IPS DF 6.9 (cell line): ENCODE measurements around the gene DMRTA2.

ENCODE experiments used
- DNase-seq: peaks from one replicate; pipeline ENCODE4 v3.0.0-alpha.2; 2013; ENCODE audit warnings: low read depth, low spot score
- H3K27ac ChIP-seq: one replicate; pipeline ENCODE4 v1.5.1; 2013; ENCODE audit warnings: low read length, control low read depth
- H3K27me3 ChIP-seq: 2 replicates; pipeline ENCODE4 v1.6.1; 2013; ENCODE audit warnings: mild to moderate bottlenecking, low read length; ENCODE audit not compliant: control insufficient read depth, insufficient read depth
- H3K36me3 ChIP-seq: 2 replicates; pipeline ENCODE4 v1.6.1; 2013; ENCODE audit warnings: low read length; ENCODE audit not compliant: control insufficient read depth, insufficient read depth
- H3K4me1 ChIP-seq: 2 replicates; pipeline ENCODE4 v1.6.1; 2013; ENCODE audit warnings: low read length; ENCODE audit not compliant: control insufficient read depth, insufficient read depth
- H3K4me3 ChIP-seq: 2 replicates; pipeline ENCODE4 v1.5.1; 2013; ENCODE audit warnings: mild to moderate bottlenecking, low read length
- H3K9me3 ChIP-seq: 2 replicates; pipeline ENCODE4 v1.6.1; 2013; ENCODE audit warnings: low read length, inconsistent platforms; ENCODE audit not compliant: control insufficient read depth, insufficient read depth
- WGBS: extraction: QIAGEN DNeasy Blood & Tissue Kit; methylation state at CpG from one replicate; pipeline ENCODE4 v1.1.7; 2013; ENCODE audit warnings: mixed read lengths, missing lambda C conversion rate; ENCODE audit not compliant: insufficient read length, insufficient coverage; 5-methylcytosine and 5-hydroxymethylcytosine counted together

Gene DMRTA2

DNA sequence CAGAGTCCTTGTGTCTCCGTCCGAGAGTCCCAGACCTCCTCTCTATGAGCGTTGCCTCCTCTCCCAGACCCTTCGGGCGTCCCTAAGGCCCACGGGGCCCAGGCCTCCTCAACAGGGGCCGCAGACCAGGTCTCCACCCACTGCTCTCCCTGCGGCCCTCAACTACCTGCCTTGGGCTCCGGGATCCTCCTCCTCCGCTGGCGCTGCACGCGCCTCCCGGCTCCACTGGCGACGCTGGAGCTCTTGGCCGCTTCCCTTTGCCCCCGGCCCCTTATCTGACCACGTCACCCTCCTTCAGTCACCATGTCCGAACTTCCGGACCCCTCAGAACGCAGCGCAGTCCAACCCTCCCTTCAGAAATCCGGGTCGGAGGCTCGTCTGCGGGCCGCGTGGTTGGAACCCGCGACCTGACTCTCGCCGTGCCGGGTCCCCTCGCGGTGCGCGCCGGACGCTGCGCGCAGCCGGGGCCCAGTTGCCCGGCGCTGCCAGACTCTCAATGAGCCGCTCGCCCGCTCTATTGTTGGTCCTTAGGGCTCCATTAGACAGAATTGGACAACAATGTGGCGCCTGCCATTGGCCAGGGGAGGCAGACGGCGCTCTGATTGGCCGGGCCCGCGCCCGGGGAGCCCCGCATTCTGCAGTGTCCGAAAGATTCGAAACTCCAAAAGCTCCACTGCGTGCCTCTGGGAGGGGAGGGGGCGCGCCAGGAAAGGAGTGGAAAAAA lies at the start of gene DMRTA2:
TSS of gene DMRTA2 (minus strand) at position 498 of the 724 bp plus-strand sequence. CDS start 1,907 bp downstream, outside the sequence.
- H3K4me3 ChIP-seq = peak within 1 kb of the TSS; percentile 12; the same call in 1 of the 2 replicates

DNA sequence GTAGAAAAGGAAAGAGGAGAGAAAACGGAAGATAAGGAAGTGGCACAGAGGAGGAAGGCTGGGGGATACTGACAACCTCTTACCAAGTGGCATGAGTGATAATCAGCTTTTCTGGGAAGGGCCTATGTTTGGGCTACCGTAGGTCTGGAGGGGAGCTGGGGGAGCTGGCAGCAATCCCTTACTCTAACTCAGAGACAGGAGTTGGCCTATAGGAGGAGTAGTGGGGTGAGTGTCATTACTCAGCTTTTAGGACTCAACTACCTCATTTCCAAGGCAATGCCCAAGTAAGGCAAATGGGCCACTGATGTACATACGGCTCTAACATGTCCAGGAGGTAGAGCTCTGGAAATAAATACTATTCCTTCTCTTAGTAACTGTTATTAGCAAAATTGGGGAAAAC lies 48.7 kb upstream of the DMRTA2 start:
- Histone ChIP-seq H3K9me3 (no peaks in the 10 kb centered on the region), H3K4me1 (no peaks in the 10 kb centered on the region), H3K4me3 (no peak overlapping the region), H3K27me3 (no peaks in the 10 kb centered on the region), H3K27ac (no peak overlapping the region), H3K36me3 (no peaks in the 10 kb centered on the region)
- 100% methylated on average over 1 of the region's 3 CpGs for WGBS
- peak; percentile 2 for DNase-seq

More for the DNA sequence above, at the start of gene DMRTA2:
- Histone ChIP-seq H3K36me3 (no peaks in the 10 kb centered on the region), H3K27ac (no peak within 1 kb of the TSS), H3K27me3 (peaks cover 96% of the 10 kb centered on the region), H3K9me3 (no peaks in the 10 kb centered on the region), H3K4me1 (peaks cover 5% of the 10 kb centered on the region; the same call in 1 of the 2 replicates)
- no peak for DNase-seq
- no CpG with 5 or more reads among the region's 61 CpGs for WGBS

- no peak overlapping the region for H3K27ac ChIP-seq
- no peaks in the 10 kb centered on the region for H3K9me3 ChIP-seq
- H3K4me1 ChIP-seq = no peaks in the 10 kb centered on the region
- H3K36me3 ChIP-seq = no peaks in the 10 kb centered on the region
- H3K4me3 ChIP-seq = no peak overlapping the region
- WGBS = no CpG with 5 or more reads among the region's 2 CpGs
- DNase-seq = no peak
- no peaks in the 10 kb centered on the region for H3K27me3 ChIP-seq
Measured at GRCh38 chr1:50462964-50463363, 39.7 kb upstream of the DMRTA2 start.

GRCh38 chr1:50458507-50458906 lies 35.3 kb upstream of the DMRTA2 start:
- no CpG with 5 or more reads among the region's 5 CpGs for WGBS
- Histone ChIP-seq H3K27ac (no peak overlapping the region), H3K36me3 (no peaks in the 10 kb centered on the region), H3K9me3 (no peaks in the 10 kb centered on the region), H3K27me3 (no peaks in the 10 kb centered on the region), H3K4me3 (no peak overlapping the region), H3K4me1 (no peaks in the 10 kb centered on the region)
- no peak for DNase-seq

- H3K27ac ChIP-seq = no peak overlapping the region
- no peaks in the 10 kb centered on the region for H3K9me3 ChIP-seq
- WGBS = no CpG with 5 or more reads among the region's 1 CpG
- no peaks in the 10 kb centered on the region for H3K27me3 ChIP-seq
- no peaks in the 10 kb centered on the region for H3K36me3 ChIP-seq
- DNase-seq = no peak
- no peak overlapping the region for H3K4me3 ChIP-seq
- H3K4me1 ChIP-seq = no peaks in the 10 kb centered on the region
Measured at GRCh38 chr1:50454911-50455310, 31.7 kb upstream of the DMRTA2 start.

- Histone ChIP-seq H3K27ac (no peak overlapping the region), H3K27me3 (no peaks in the 10 kb centered on the region), H3K4me1 (no peaks in the 10 kb centered on the region), H3K36me3 (no peaks in the 10 kb centered on the region), H3K4me3 (no peak overlapping the region), H3K9me3 (no peaks in the 10 kb centered on the region)
- WGBS = no CpG with 5 or more reads among the region's 7 CpGs
- DNase-seq = no peak
Measured at GRCh38 chr1:50453266-50453665, 30.0 kb upstream of the DMRTA2 start.

DNA sequence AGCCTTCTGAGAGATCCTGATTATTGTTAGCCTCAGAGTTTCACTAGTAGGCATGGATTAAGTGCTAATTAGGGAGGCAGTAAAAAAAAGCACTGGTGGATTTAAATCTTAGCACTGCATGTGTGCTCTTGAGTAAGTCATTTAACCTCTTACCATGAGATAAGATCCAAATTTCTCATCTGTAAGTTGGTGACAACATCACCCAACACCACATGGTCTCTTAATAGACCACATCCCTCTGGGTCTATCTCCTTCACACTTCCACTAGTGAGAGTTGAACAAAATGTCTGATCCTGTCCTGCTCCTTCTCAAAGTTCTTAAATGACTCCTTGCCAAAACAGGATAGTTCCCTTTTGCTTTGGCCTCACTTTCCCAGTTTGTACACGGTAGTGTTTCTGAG lies 29.5 kb upstream of the DMRTA2 start:
- no peaks in the 10 kb centered on the region for H3K27me3 ChIP-seq
- no peaks in the 10 kb centered on the region for H3K4me1 ChIP-seq
- H3K27ac ChIP-seq = no peak overlapping the region
- H3K4me3 ChIP-seq = no peak overlapping the region
- no CpG with 5 or more reads among the region's 1 CpG for WGBS
- no peak for DNase-seq
- H3K36me3 ChIP-seq = no peaks in the 10 kb centered on the region
- H3K9me3 ChIP-seq = no peaks in the 10 kb centered on the region

DNA sequence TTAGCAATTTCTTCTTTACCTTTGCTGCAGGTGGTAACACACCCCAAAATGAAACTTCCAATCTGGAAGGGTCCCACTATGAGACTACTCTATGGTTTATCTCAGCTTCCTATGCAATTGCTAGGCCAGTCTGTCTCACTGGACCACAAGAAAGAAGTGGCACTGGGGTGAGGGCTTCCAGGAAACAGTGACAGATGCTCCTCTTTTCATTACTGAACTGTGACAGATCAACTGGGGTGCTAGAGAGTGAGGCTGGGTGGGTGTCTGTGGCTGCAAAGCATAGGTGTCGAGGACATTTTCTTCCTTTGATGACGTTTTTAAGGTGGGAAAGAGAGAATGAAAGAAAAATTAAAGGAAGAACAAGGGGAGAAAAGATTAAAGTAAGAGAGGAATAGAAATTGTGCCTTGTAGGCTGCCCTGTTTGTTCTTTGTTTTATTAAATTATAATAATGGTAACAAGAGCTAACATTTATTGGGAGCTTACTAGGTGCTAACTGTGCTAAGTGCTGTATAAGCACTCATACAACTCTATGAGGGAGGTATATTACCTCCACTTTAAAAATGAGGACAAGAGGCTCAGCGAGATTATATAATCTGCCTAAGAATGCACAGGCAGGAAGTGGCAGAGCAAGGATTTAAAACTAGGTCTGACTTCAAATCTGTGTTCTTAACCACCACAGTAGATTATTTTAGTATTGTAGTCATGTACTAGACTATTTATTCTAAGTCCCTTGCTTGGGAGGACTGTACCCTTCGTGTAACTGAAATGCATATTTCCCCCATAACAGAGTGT lies 27.8 kb upstream of the DMRTA2 start:
- 100% methylated on average over 1 of the region's 4 CpGs for WGBS
- Histone ChIP-seq H3K4me3 (no peak overlapping the region), H3K9me3 (no peaks in the 10 kb centered on the region), H3K27me3 (no peaks in the 10 kb centered on the region), H3K4me1 (no peaks in the 10 kb centered on the region), H3K36me3 (no peaks in the 10 kb centered on the region), H3K27ac (no peak overlapping the region)
- DNase-seq = no peak

DNA sequence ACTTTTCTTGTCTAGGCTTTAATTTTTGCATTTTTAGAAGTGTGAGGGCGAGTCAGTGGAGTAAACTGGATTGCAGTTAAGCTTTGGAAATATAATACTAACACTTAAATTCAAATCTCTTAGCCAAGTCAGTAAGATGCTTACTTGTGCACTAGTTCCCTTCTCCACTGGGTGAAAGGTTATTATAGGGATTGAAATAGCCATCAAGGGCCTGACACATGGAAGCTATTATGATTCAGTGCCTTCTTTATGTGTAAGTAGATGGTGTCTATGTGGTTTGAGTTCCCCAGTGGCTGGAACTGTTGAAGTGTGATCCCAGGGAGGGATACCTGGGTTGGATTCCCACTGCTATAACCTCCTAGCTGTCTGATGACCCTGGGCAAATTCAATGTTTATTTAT lies 24.7 kb upstream of the DMRTA2 start:
- Histone ChIP-seq H3K4me3 (no peak overlapping the region), H3K4me1 (no peaks in the 10 kb centered on the region), H3K27ac (no peak overlapping the region), H3K36me3 (no peaks in the 10 kb centered on the region), H3K9me3 (no peaks in the 10 kb centered on the region), H3K27me3 (no peaks in the 10 kb centered on the region)
- no CpG with 5 or more reads among the region's 1 CpG for WGBS
- DNase-seq = no peak

DNA sequence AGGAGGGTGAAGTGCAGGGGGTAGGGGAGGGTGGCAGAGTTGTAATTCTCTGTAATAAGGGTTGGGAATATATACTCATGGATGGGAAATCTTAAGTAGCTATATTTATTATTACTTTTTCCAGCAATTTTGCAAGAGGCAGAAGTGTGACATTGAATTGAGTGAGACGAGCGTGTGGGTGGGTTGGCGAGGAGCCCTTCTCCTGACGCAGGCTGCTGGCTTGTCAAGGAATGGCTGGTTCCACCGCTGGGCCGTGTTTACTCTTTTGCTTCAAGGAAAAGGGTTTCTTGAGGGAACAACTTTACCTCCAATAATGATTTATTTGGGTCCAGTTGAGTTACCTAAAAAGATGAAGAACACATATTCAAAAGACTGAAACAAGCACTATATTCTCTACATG lies 17.9 kb upstream of the DMRTA2 start:
- no peaks in the 10 kb centered on the region for H3K27me3 ChIP-seq
- no peaks in the 10 kb centered on the region for H3K9me3 ChIP-seq
- DNase-seq = no peak
- no peaks in the 10 kb centered on the region for H3K36me3 ChIP-seq
- WGBS = no CpG with 5 or more reads among the region's 6 CpGs
- H3K27ac ChIP-seq = no peak overlapping the region
- no peaks in the 10 kb centered on the region for H3K4me1 ChIP-seq
- H3K4me3 ChIP-seq = no peak overlapping the region
